Fibroblast of skin of right biceps (primary cell): ENCODE results near the gene OR2A5.
"Not testable (repeated sequence)": the region's sequence is repeated elsewhere in the genome, so short reads cannot be mapped to it uniquely, and the experiment has no call there.

Experiments
- DNase-seq: peaks from one replicate; pipeline ENCODE4 v3.0.0-alpha.2; 2013

The OR2A5 gene, protein sequence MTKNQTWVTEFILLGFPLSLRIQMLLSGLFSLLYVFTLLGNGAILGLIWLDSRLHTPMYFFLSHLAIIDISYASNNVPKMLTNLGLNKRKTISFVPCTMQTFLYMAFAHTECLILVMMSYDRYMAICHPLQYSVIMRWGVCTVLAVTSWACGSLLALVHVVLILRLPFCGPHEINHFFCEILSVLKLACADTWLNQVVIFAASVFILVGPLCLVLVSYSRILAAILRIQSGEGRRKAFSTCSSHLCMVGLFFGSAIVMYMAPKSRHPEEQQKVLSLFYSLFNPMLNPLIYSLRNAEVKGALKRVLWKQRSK

GRCh38 chr7:144048648-144049047 is at the start of gene OR2A5:
TSS of gene OR2A5 (plus strand) at chr7:144048948. CDS start at chr7:144050402, 1,454 bp downstream.
- DNase-seq: no peak

DNA sequence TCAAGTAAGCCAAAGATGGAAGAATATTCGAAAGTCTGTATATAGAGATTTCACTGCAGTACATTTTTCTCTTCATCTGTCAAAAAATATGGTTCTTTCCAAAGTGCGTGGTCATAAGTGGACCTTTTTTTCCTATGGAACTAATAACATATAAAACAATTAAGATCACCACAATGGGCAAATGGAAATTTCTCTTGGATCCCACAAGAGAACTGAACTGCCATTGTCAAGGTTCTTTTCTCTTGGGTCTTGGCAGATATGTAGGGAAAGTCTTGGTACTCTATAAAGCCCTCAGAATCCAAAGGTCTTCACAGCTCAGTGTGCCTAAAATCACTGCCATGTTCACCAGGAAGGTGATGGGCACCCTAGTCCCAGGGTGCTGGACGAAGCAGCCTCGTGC is 48.7 kb upstream of the OR2A5 start, which contains the start of gene OR6B1:
TSS of gene OR6B1 (plus strand) at position 301 of the 400 bp plus-strand sequence. CDS start 3,677 bp downstream, outside the sequence.
- no peak for DNase-seq

- DNase-seq: no peak
Measured at GRCh38 chr7:144001543-144001942, 47.2 kb upstream of the OR2A5 start.

- no peak for DNase-seq
Measured at GRCh38 chr7:144004703-144005102, 44.0 kb upstream of the OR2A5 start.

- DNase-seq: no peak
Measured at GRCh38 chr7:144006029-144006691, 42.6 kb upstream of the OR2A5 start.

- DNase-seq: no peak
Measured at GRCh38 chr7:144006692-144007042, 42.1 kb upstream of the OR2A5 start.

DNA sequence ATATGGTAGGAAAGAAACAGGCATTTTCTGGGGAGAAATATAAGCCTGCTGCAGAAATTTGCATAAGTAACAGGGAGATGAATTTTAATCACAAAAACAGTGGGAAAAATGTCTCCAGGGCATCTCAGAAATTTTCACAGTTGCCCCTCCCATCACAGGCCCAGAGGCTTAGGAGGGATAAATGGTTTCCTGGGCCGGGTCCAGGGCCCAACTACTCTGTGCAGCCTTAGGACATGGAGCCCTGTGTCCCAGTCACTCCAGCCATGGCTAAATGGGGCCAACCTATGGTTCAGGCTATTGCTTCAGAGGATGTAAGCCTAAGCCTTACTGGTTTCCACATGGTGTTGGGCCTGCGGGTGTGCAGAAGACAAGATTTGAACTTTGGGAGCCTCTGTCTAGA is 39.4 kb upstream of the OR2A5 start:
- DNase-seq: no peak

GRCh38 chr7:144010061-144010460 is 38.7 kb upstream of the OR2A5 start:
- not testable (repeated sequence) for DNase-seq

DNA sequence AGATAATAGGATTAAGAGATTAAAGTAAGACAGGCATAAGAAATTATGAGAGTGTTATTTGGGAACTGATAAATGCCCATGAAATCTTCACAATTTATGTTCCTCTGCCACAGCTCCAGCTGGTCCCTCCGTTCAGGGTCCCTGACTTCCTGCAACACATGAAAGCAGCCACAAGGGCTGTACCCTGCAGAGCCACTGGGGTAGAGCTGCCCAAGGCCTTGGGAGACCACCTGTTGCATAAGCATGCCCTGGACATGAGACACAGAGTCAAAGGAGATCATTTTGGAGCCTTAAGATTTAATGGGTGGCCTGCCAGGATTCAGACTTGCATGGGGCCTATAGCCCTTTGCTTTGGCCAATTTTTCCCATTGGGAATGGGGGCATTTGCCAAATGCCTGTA is 37.9 kb upstream of the OR2A5 start:
- not testable (repeated sequence) for DNase-seq

DNA sequence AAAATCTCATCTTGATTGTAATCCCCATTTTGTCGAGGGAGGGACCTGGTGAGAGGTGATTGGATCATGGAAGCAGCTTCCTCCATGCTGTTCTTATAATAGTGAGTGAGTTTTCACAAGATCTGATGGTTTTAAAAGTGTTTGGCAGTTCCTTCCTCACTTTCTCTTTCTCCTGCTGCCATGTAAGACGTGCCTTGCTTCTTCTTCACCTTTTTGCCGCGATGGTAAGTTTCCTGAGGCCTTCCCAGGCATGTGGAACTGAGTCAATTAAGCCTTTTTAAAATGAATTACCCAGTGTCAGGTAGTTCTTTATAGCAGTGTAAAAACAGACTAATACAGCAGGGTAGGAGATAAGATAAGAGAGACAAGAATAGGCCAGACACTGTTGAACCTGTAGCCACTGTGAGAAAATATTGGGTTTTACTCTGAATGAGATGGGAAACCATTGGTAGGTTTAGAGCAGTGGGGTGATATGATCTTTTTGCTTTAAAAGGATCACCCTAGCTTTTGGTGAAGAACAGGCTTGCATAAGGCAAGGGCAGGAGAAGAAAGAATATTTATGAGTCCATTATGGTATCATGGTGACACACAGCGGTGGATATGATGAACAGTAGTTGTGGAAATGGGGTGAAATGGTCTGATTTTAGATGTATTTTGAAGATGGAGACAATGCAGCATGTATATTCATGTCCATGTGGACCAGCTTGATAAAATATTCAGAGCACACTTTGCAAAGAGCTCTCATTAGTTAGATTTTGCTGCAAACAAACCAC is 37.1 kb upstream of the OR2A5 start:
- DNase-seq: no peak

GRCh38 chr7:144018065-144018464 is 30.7 kb upstream of the OR2A5 start:
- no peak for DNase-seq

GRCh38 chr7:144019457-144019856 is 29.3 kb upstream of the OR2A5 start:
- DNase-seq: peak; percentile 66

DNA sequence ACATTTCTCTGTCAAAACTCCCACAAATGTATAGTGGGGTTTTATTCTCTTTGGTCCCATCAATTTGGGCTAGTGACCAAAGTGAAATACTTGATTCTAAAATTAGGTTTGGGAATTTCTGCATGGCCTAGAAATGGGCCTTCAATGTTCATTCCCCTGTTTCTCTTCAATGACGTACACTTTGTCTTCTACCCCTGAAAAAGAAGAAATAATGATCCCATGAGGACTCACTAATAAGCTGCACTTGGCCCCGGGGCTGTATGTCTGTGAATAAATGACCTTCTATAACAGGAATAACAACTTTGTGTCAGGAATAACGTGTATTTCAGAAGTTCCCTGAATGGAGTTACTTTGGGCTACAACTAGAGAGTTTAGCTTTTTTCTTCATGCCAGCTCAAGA is 28.4 kb upstream of the OR2A5 start:
- no peak for DNase-seq

DNA sequence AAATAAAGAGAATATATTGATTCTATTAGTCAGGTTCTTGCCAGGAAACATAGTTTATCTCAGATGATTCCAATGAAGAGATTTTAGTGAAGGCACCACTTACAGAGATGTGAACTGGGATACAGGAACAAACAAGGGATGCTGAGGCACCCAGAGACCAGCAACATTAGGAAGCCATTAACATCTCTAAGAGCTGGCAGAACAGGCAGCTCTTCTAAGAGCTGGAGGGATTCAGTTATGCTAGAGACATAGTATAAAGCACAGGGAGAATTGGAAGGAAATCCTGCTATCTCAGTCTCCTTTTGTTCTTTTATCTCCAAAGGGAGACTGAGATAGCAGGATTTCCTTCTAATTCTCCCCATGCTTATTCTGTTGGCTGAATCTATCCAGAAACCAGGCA is 26.6 kb upstream of the OR2A5 start:
- no peak for DNase-seq

DNA sequence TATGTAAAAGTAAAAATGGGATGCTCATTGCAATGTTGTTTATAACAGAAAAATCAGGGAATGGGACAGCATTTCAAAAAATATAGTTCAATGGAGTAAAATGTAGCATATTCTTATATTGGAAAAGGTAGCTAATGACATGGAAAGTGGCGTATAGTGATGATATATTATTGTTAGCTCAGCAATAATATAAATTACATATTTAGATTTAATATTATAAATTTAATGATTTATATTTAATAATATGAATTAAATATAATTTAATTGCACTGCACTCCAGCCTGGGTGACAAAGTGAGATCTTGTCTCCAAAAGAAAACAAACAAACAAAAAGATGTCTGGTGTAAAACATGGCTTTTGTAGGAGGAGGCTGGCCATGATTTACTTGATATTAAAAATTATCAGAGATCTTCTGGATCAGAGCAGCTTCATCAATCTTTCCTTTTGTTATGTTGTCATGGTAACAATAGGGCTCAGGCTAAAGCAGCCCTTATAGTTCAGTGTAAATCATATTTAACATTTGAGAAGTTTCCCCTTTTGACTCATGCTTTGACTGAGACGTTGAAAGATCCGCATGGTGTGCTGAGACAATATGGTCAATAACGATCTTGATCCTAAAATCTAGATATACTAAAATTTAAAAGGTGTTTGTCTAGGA is 25.4 kb upstream of the OR2A5 start:
- no peak for DNase-seq

GRCh38 chr7:144024213-144024612 is 24.5 kb upstream of the OR2A5 start:
- no peak for DNase-seq

- no peak for DNase-seq
Measured at GRCh38 chr7:144026203-144026883, 22.4 kb upstream of the OR2A5 start.

DNA sequence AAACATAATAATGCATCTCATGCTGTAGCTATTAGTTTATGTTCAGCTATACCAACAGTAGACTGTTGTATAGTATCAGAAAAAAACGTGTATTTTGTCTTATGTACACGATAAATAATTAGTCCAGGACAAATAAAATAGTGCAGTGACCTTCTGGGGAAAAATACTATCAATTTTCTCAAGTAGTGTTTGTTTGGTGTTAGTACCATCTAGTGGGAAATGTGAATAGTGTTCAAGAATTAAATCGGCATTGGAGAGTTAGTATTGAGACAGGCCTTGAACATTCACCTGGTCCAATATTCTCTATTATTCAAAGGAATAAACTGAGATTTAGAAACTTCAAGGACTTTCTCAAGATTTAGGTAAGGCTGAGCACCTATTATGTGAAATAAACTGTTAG is 21.7 kb upstream of the OR2A5 start:
- peak; percentile 14 for DNase-seq

- no peak for DNase-seq
Measured at GRCh38 chr7:144027974-144028373, 20.8 kb upstream of the OR2A5 start.

DNA sequence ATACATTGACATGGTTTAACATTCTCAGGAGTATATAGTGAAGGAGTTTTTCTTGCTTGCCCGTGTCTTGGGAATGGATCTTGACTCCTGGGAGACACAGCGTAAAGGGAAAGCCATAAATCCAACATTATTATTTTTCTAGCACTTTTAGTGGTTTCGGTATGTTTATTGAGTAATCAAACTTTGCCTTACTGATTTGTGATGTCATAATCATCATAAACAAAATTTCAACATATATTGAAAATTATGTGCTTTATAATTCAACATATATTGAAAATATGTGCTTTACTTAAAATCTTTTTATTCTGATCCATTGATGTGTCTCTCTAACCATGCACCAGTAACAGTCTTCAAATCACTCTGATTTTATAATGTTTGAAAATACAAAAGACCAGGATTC is 20.2 kb upstream of the OR2A5 start:
- no peak for DNase-seq

GRCh38 chr7:144032516-144032915 is 16.2 kb upstream of the OR2A5 start:
- no peak for DNase-seq

DNA sequence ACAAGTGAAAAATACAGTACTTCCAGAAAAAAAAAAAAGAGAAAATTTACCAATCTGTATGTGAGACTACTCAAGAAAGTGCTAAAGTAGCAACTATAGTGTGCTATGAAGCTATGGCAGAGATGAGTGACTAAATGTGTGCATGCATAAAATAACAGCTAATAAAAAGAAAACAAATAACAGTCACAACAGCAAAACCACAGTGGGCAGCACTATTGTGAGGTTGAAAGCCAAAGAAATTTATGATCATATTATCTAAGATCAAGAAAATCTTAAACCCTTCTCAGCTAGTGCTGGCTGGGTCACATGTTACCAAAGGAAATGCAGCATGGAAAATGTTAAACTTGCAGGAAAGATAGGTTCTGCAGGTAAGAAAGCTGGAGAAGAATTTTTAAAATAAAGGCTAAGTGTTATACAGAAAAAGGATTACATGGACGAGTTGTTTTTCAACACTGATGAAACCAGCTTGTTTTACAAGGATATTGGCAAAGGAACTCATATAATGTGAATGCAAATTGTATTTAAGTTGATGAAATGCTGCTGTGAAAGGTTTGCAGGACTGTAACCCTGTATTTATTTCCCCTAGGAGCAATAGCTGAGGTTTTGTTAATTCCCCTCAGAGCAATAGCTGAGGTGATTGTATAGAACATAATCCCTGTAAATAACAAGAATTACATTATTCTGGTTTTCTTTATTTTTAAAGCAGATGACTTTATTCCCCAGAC is 15.6 kb upstream of the OR2A5 start:
- DNase-seq: no peak
